GM18867 (cell line): ENCODE data around the gene EHBP1.

Source experiments
- ATAC-seq: cut with Tn5 transposase; IDR thresholded peaks from one replicate; pipeline ENCODE4 v1.9.1; 2021; ENCODE audit warnings: mild to moderate bottlenecking, moderate library complexity; ENCODE audit not compliant: unreplicated experiment

EHBP1 gene

DNA sequence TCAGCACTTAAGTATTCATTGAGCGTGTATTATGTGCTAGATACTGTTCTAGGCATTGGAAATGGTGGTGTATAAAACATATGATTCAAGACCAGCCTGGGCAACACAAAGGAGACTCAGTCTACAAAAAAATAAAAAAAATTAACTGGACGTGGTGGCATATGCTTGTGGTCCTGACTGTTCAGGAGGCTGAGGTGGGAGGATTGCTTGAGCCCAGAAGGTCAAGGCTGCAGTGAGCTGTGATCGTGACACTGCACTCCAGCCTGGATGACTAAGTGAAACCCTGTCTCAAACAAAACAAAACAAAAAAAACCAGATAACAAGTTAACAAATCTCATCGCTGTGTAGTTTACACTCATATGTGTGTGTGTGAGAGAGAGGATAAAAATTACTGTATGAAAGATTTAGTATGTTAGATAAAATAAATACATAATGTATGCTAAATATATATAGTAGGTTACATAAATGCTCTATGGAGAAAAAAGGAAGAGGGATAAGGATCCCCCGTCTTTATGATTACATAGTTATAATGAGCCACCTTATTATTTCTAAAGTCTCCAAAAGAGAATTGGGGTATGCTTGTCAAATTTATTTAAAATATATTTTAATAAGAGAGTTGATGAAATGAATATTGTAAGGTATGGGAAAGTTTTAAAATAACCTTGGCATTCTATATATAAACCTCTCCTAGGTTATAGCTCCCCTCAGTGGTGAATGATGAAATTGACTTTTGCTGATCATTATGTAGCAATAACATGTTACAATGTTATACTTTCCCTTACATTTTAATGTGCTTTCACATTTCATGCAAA lies 69.2 kb downstream of the EHBP1 start:
- ATAC-seq = peak; percentile 68

GRCh38 chr2:62775367-62775668 lies 69.8 kb downstream of the EHBP1 start:
- ATAC-seq = no peak

- ATAC-seq = no peak
Measured at GRCh38 chr2:62783679-62784078, 78.2 kb downstream of the EHBP1 start.

- no peak for ATAC-seq
Measured at GRCh38 chr2:62784341-62784740, 78.8 kb downstream of the EHBP1 start.

DNA sequence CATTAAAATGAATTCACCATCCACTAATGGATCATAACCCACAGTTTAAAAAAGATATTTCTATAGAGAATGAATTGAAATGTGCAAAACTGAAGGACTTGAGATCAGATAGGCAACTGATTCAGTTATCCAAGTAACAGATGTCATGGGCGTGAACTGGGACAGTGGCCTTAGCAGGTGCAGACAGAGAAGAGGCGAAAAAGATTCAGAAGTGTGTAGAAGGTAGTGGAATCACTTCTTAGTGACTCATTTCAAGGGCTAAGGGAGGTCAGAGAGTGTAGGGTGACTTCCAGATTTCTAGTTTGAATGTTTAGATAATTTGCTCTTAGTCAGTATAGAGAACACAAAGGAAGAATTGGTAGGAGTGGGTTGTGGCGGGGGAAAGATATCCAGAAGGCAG lies 79.7 kb downstream of the EHBP1 start:
- ATAC-seq = no peak

DNA sequence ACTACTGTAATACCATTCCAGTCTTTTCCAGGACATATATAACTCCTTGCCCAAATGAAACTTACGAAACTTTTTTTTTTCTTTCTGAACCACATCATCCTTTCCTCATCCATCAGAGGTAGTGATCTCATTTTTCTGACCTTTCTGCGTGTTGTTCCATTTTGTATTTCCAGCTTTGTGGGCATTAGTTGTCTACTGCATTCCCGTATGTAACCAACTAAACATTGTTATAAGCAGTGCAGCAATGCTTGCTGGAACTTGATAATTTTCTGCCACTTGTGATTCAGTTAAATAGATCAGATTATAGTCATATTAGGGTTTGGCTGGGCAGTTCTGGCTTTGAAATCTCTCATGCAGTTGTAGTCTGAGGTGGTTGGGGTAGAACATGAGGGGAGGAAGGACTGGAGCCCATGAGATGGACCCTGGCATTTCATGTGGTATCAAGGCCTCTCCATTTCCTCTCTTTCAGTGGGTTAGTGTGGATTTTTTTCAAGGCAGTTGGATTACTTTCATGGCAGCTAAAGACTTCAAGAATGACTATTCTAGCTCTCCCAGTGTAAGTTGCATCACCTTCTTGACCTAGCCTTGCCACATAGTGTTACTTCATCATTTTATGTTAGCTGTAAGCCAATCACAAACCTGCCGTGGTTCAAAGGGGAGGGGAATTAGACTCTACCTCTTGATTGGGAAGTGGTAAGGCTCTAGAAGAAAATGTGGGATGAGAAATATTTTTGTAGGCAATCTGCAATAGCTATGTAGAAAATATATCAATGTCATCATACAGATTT lies 80.5 kb downstream of the EHBP1 start:
- no peak for ATAC-seq

DNA sequence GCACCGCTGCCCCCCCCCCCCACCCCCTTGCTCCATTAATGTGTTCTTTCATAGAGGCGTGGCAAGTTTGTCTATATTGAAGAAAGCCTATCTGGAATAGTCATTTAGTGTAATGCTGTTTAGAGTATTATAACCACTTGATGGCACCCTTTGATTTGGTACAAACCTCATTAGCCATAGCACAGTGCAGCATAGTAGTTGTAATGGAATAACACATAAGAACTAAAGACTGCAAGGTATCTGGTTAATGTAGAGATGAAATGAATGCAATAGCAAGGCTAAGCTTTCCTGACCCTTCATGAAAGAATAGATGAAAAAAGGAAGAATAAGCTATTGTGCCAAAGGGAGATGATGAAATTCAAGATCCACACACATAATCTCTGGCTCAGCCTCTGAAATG lies 81.9 kb downstream of the EHBP1 start:
- no peak for ATAC-seq

GRCh38 chr2:62789518-62789917 lies 84.0 kb downstream of the EHBP1 start:
- no peak for ATAC-seq

GRCh38 chr2:62789918-62790317 lies 84.4 kb downstream of the EHBP1 start:
- no peak for ATAC-seq

- ATAC-seq = no peak
Measured at GRCh38 chr2:62792408-62792807, 86.9 kb downstream of the EHBP1 start.

- no peak for ATAC-seq
Measured at GRCh38 chr2:62793213-62793612, 87.7 kb downstream of the EHBP1 start.

GRCh38 chr2:62794791-62795190 lies 89.3 kb downstream of the EHBP1 start:
- ATAC-seq = no peak

DNA sequence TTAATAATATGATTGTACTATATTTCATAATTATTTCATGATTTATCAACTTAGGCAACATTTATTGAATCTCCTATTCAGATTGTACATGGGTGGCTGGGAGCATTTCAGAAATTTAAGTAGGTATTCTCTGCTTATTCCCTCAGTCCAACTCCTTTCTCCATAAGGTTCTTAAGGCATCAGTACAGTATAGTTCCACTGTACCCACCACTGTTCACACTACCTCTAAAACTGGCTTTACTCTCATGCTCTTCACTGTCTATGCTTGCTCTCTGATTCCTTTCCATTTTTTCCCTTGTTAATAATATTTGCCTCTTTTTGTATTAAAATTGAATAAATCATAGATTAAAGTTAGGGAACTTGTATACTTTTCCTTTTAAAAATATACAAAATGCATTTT lies 89.8 kb downstream of the EHBP1 start:
- no peak for ATAC-seq

GRCh38 chr2:62797107-62797506 lies 91.6 kb downstream of the EHBP1 start:
- no peak for ATAC-seq

- ATAC-seq = peak; percentile 54
Measured at GRCh38 chr2:62800618-62801017, 95.1 kb downstream of the EHBP1 start.

DNA sequence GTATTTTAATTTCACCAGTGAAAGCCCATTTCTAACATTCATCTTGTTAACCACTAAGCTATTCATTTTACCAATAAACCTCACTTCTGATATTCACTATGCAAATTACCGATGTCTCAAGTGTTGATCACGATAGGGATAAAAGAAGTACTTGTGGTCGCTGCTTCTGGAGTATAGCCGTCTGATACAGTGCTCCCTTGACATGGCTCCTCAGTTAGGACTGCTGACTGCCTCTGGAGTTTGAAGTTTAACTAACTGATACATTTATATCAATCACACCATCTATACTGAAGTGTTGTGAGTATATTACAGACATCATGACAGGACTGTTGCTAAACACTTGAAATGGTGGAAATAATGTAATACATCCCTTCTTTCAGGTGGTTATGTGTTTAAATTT lies 95.6 kb downstream of the EHBP1 start:
- no peak for ATAC-seq

DNA sequence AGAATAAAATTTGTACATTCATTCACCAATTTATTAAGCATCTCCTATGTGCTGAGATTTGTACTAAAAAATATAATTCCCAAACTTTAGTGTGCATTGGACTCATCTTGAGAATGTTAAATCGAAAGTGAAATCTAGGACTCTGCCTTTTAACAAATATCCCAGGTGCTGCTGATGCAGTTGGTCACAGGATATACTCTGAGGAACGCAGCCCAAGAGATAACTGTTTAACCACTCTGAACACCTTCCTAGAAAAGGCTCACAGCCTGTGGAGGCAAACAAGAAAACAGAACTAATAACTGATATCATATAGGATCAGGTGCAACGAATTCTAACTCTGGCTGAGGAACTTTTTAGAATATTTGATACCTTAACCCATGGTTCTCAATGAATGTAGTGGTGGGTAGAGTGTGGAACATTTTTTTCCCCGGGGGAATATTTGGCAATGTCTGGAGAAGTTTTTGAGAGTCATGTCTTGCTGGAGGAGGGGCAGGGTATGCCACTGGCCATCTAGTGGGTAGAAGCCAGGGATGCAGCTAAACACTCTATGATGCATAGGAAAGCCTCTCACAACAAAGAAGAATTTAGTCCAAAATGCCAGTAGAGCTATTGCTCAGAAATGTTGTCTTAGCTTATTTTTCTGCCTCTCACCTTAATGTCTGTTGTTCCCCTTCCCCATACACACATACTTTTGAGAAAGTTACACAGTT lies 96.5 kb downstream of the EHBP1 start:
- peak; percentile 56 for ATAC-seq

- no peak for ATAC-seq
Measured at GRCh38 chr2:62803961-62804360, 98.4 kb downstream of the EHBP1 start.

DNA sequence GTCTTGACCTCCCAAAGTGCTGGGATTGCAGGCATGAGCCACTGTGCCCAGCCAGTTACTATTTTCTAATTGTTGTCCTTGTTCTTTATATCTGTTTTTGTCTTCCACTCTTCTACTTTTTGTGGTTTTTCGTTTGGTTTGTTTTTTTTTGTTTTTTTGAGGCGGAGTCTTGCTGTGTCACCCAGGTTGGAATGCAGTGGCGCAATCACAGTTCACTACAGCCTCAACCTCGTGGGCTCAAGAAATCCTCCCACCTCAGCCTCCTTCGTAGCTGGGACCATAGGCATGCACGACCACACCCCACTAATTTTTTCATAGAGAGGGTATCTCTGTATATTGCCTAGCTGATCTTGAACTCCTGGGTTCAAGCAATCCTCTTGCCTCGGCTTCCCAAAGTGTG lies 100.7 kb downstream of the EHBP1 start:
- ATAC-seq = no peak

DNA sequence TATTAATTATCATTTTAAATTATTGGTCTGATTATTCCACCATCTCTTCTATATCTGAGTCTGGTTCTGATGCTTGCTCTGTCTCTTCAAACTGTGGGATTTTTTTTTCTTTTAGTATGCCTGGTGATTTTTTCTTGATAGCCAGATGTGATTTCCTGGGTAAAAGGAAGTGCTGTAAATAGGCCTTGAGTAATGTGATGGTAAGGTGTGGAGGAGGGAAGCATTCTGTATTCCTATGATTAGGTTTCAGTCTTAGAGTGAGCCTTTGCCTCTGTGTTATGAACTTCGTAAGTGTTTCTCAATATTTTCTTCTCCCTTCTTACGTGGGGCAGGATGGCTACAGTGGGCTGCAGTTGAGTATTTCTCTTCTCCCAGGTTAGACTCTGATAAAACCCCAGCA lies 103.0 kb downstream of the EHBP1 start:
- ATAC-seq = no peak

GRCh38 chr2:62811086-62811485 lies 105.6 kb downstream of the EHBP1 start:
- ATAC-seq = no peak

DNA sequence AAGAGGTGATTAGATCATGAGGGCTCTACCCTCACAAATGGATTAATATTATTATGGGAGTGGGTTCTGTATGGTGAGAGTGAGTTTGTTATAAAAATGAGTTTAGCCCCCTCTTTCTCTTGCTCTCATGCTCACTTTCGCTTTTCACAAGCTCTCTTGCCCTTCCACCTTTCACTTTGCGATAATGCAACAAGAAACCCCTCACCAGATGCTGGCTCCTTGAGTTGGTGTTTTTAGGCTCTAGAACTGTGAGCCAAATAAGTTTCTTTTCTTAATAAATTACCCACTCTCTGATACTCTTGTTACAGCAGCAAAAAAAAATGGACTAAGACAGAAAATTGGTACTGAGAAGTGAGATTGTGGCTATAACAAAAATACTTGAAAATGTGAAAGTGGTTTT lies 106.5 kb downstream of the EHBP1 start:
- no peak for ATAC-seq
